ENCODE data around the gene EID2B.

Gene EID2B

DNA sequence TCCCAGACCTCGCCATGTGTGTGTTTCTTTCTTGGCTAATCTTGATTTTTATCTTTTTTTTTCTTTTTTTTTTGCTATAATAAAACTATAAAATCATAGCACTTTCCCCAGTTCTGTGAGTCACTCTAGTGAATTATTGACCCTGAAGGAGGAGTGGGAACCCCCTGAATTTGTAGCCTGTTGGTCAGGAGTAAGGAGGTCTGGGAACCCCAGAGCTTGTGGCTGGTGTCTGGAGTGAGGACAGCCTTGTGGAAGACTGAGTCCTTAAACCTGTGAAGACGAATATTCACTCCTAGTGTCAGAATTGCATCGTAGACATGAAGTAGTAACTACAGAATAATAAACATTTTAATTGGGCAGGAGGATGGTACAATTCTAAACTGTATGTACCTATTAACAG is 7.4 kb downstream of the EID2B start:
- no peak for DNase-seq

DNA sequence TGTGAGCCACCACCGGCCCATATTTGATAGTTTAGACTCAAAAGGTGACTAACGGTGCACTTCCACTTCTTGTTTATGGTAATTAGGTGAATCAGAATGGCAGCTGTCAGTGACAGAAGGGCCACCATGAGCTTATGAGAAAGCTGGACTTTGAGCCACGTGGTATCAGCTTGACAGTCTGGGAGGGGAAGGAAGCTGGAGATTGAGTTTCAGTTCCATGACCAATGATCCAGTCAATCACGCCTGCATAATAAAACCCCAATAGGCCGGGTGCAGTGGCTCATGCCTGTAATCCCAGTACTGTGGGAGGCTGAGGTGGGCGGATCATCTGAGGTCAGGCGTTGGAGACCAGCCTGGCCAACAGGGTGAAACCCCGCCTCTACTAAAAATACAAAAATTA is 8.2 kb downstream of the EID2B start:
- DNase-seq = no peak

DNA sequence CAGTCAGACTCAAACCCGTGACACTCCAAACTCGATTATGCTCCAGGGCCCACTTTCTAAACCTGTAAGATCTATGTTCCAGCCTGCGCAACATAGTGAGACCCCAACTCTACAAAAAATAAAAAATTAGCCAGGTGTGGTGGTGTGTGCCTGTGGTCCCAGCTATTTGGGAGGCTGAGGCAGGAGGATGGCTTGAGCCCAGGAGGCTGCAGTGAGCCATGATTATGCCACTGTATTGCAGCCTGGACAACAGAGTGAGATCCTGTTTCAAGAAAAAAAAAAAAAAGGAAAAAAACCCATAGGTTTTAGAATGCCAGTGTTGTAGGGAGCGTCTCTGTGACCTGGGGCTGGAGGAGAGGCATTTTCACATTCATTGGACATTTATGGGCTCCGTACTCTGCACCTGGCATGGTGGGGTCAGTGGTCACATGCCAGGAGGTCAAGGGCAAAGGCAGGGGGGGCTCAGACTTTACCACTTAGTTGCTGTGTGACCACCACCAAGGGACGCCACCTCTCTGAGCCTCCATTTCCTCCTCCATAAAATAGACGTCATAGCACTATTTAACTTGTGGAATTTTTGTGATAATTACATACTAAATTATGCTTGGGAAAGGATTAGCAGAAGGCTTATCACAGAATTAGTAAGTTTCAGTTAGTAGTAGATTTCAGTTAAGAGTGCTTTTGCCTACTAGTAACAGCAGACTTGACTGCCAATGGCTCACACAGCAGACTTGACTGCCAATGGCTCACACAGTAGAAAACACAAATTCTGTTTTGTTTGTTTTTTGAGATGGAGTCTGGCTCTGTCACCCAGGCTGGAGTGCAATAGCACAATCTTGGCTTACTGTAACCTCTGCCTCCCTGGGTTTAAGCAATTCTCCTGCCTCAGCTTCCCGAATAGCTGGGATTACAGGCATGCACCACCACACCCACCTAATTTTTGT is 11.8 kb downstream of the EID2B start:
- no peak for DNase-seq

DNA sequence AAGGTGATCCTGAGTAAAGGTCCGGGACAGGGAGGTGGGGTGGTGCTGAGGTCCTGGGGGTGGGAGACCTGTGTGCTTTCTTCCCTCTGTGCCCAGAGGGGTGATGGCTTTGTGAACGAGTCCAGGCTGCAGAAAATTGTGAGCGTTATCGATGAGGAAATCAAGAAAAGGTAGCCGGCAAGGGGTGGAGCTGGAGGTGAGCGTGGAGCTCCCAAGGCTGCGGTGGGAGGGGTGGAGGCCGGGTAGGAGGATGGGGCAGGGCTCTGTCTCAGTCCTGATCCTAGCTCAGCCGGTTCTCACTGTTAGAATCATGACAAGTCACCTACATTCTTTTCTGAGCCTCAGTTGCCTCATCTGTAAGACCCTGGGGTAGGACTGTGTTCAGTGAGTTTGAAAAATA is 13.7 kb downstream of the EID2B start:
- DNase-seq = no peak

DNA sequence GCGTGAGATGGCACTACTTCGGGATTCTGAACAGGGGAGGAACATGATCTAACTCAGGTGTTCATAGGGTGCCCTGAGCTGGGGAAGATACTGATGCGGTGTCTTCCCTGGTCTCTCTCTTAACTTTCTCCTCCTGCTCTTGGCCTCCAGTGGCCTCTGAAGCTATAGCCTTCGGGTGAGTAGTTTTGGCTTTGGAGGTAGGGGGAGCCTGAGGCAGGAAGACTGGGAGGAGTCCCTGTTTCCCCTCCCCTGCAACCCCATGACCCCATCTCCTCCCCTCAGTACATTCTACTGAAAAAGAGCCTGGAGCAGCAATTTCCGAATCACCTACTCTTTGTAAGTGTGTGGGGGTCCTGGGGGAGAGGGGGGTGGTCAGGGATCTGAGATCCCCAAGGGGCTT is 14.2 kb downstream of the EID2B start:
- no peak for DNase-seq

DNA sequence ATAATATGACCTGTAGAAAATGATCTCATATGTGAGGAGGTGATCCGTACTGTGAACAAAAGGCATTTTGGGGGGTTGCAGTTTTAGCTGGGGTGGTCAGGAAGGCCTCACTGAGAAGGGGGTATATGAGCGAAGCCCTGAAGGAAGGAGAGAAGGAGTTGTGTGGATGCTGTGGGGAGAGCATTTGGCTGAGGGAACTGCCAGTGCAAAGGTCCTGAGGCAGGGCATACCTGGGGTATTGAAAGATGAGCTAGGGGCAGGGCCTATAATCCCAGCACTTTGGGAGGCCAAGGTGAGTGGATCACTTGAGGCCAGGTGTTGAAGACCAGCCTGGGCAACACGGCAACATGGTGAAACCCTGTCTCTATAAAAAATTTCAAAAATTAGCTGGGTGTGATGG is 15.2 kb downstream of the EID2B start:
- DNase-seq = no peak

DNA sequence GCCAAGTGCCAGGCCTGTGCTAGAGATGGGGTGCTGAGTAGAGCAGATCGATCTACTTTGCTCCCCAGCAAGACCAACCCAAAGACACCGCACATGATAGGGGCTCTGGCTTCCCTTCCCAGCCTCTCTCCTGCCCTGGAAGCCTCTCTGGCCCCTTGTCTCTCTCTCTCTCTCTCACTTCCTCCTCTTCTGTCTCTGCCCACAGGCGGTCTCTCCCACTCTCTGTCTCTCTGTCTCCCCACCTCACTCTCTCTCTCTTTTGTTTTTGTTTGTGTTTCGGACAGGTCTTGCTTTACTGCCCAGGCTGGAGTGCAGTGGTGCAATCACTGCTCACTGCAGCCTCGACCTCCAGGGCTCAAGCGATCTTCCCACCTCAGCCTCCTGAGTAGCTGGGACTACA is 16.4 kb downstream of the EID2B start:
- DNase-seq = no peak

DNA sequence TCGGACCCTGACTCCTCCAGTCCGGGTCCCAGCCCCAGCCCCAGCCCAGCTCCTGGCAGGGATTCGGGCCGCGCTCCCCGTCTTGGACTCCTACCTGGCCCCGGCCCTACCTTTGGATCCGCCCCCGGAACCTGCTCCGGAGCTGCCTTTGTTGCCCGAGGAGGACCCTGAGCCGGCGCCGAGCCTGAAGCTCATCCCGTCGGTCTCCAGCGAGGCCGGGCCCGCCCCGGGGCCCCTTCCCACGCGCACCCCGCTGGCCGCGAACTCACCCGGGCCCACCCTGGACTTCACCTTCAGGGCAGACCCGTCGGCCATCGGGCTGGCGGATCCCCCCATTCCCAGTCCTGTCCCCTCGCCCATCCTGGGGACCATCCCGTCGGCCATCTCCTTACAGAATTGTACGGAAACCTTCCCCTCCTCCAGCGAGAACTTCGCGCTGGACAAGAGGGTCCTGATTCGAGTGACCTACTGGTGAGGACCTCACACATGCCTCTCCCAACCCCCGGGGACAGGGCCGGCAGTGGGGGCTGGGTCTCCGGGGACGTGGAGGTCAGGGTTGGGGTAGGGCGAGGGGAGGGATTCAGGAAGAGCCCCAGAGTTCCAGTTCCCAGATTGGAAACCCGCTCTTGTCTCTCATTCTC is 17.0 kb downstream of the EID2B start:
- no peak for DNase-seq

DNA sequence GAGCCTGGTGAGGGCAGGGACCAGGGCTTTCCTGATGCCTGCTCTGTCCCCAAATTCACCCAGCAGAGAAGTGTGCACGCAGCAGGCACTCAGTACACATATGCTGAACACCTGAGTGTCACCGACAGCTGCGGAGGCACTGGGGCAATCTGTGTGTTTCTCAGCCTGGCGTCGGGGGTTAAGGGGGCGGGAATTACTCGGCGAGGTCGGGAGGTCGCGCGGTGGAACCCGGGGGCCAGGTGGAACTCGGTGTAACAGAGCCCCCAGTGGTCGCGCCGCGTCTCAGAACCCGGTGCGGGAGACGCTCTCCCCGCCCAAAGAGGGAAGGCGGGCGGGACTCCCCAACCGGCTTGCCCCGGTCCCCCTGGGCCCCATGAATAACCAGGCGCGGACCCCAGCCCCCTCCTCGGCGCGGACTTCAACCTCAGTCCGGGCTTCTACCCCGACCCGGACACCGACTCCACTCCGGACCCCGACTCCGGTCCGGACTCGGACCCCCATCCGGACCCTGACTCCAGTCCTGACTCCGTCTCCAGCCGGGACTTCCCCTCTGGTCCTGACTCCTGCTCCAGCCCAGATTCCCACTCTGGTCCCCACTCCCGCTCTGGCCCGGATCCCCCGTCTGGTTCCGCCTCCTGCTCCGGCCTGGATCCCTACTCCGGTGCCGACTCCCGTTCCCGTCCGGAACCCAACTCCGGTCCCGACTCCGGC is 17.7 kb downstream of the EID2B start, which contains the start of gene SELENOV:
SELENOV (plus strand) TSS at position 300 of the 711 bp plus-strand sequence; CDS start at position 374, 74 bp downstream.
- no peak for DNase-seq

DNA sequence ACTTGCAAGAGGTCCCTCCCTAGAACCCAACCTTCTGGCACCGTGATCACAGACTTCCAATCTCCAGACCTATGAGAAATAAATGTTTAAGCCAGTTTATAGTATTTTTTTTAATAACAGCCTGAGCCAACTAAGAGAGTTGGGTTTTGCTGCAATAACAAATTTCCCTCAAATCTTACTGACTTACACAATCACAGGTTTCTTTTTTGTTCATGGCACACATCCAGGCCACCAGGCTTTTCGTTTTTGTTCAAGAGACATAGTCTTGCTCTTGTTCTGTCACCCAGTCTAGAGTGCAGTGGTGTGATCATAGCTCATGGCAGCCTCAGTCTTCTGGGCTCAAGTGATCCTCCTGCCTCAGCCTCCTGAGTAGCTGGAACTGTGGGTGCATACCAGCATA is 19.7 kb downstream of the EID2B start:
- DNase-seq = no peak

- DNase-seq = no peak
Measured at GRCh38 chr19:39509233-39509632, 23.4 kb downstream of the EID2B start.

- no peak for DNase-seq
Measured at GRCh38 chr19:39508629-39509028, 24.0 kb downstream of the EID2B start.

GRCh38 chr19:39507715-39508364 is 24.8 kb downstream of the EID2B start:
- no peak for DNase-seq

GRCh38 chr19:39506944-39507714 is 25.5 kb downstream of the EID2B start:
- DNase-seq = peak; percentile 56 to 87

DNA sequence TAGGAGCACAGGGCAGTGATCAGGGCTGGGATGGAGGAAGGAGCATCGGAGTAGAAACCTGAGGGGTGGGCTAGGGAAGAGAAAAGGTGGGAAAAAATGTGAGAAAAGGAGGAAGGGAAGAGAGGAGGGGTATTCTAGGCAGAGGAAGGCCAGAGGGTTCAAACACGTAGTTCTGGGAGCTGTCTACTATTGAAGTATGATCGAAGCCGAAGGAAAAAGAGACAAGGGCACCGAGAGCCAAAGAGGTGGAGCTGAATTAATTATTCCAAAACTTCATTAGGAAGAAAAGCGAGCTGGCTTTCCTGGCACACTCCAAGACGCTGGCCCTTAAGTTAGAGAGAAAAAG is 26.1 kb downstream of the EID2B start:
- no peak for DNase-seq

GRCh38 chr19:39502640-39503417 is 29.8 kb downstream of the EID2B start:
- DNase-seq = no peak

- no peak for DNase-seq
Measured at GRCh38 chr19:39501340-39501739, 31.3 kb downstream of the EID2B start.

DNA sequence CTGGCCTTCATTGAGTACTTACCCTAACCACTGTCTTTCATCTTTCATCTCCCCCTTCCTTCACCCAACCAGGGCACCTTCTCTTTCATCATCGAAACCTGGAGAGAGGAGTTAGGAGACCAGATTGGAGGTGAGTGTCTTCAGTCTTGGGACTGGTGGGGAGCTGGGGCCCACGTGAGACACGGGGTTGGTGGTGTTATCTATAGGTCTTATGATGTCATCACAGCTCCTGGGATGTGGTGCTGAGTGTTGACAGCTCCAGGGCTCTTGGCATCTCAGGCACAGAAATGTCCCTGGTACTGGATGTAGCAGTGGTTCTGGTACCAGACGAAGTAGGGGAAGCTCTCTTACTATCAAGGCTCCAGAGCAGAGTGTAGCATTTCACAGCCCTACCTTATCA is 32.1 kb downstream of the EID2B start:
- DNase-seq = no peak

DNA sequence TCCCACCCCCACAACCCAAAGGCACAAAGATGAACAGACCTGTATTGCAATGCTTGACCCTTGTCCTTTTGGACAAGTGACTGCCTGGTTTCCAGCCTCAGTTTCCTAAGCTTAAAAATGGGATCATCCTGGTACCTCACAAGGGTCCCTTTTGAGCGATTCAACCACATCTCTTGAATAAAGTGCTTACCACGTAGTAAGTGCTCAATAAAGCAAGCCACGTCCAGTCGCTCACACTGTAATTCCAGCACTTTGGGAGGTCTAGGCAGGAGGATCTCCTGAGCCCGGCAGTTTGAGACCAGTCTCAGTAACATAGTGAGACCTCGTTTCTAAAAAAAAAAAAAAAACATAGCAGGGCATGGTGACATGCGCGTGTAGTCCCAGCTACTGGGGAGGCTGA is 32.7 kb downstream of the EID2B start:
- DNase-seq = no peak

GRCh38 chr19:39498798-39499642 is 33.6 kb downstream of the EID2B start, which contains the start of gene DLL3:
Gene DLL3, plus strand, starts transcription at chr19:39498947. Its CDS starts 28 bp downstream, at chr19:39498975.
- peak; percentile 86 to 93 for DNase-seq
